ENCODE results near the gene ATG101.

Gene ATG101

GRCh38 chr12:52069327-52070184 lies at the start of gene ATG101:
TSS of gene ATG101 (plus strand) at chr12:52069978. CDS start at chr12:52073651, 3,673 bp downstream.
- peak; percentile 82 for FAIRE-seq
- peak; percentile 97 for DNase-seq (ENCODE audit: low spot score)

GRCh38 chr12:52020539-52021336 lies 49.0 kb upstream of the ATG101 start:
- DNase-seq (ENCODE audit: low spot score), result peak; percentile 65

GRCh38 chr12:52022841-52023181 lies 47.0 kb upstream of the ATG101 start:
- FAIRE-seq, result no peak

More at GRCh38 chr12:52020539-52021336, 49.0 kb upstream of the ATG101 start:
- FAIRE-seq, result no peak

GRCh38 chr12:52023182-52023975 lies 46.4 kb upstream of the ATG101 start:
- peak; percentile 84 for FAIRE-seq
- DNase-seq (ENCODE audit: low spot score), result peak; percentile 91

More at GRCh38 chr12:52022841-52023181, 47.0 kb upstream of the ATG101 start:
- DNase-seq (ENCODE audit: low spot score), result peak; percentile 37

- no peak for DNase-seq (ENCODE audit: low spot score)
- no peak for FAIRE-seq
Measured at GRCh38 chr12:52023976-52024688, 45.6 kb upstream of the ATG101 start.

- DNase-seq (ENCODE audit: low spot score) (no peak), FAIRE-seq (no peak)
Measured at GRCh38 chr12:52024845-52025230, 44.9 kb upstream of the ATG101 start.

GRCh38 chr12:52026263-52026662 lies 43.5 kb upstream of the ATG101 start:
- no peak for DNase-seq (ENCODE audit: low spot score)
- FAIRE-seq, result no peak

GRCh38 chr12:52027085-52027843 lies 42.5 kb upstream of the ATG101 start:
- FAIRE-seq (no peak), DNase-seq (ENCODE audit: low spot score) (no peak)

GRCh38 chr12:52029685-52030084 lies 40.1 kb upstream of the ATG101 start:
- DNase-seq (ENCODE audit: low spot score), result no peak

GRCh38 chr12:52032446-52032803 lies 37.4 kb upstream of the ATG101 start:
- DNase-seq (ENCODE audit: low spot score) (no peak), FAIRE-seq (no peak)

More at GRCh38 chr12:52029685-52030084, 40.1 kb upstream of the ATG101 start:
- no peak for FAIRE-seq

GRCh38 chr12:52032804-52033445 lies 36.9 kb upstream of the ATG101 start:
- peak; percentile 98 for DNase-seq (ENCODE audit: low spot score)
- peak; percentile 95 for FAIRE-seq

- FAIRE-seq (no peak), DNase-seq (ENCODE audit: low spot score) (no peak)
Measured at GRCh38 chr12:52033446-52034140, 36.2 kb upstream of the ATG101 start.

GRCh38 chr12:52035190-52035589 lies 34.6 kb upstream of the ATG101 start:
- no peak for DNase-seq (ENCODE audit: low spot score)
- FAIRE-seq, result no peak

GRCh38 chr12:52035926-52036325 lies 33.9 kb upstream of the ATG101 start:
- DNase-seq (ENCODE audit: low spot score) (no peak), FAIRE-seq (no peak)

- FAIRE-seq, result peak; percentile 23
- peak; percentile 90 for DNase-seq (ENCODE audit: low spot score)
Measured at GRCh38 chr12:52036587-52037171, 33.1 kb upstream of the ATG101 start.

- DNase-seq (ENCODE audit: low spot score), result peak; percentile 60
- no peak for FAIRE-seq
Measured at GRCh38 chr12:52037248-52037861, 32.4 kb upstream of the ATG101 start.

- FAIRE-seq, result no peak
- DNase-seq (ENCODE audit: low spot score), result no peak
Measured at GRCh38 chr12:52038447-52038846, 31.3 kb upstream of the ATG101 start.

- DNase-seq (ENCODE audit: low spot score), result no peak
- FAIRE-seq, result no peak
Measured at GRCh38 chr12:52041035-52041434, 28.7 kb upstream of the ATG101 start.
